Heart left ventricle (tissue), 13 donors: ENCODE data around the gene ARHGAP26.

ENCODE experiments used
- CTCF ChIP-seq, 12 donors: fragments of 200-600 bp; sonication (generic) in 4 of 12; IDR thresholded peaks; one replicate each; pipeline versions ENCODE4 v1.5.0 to v1.8.0; 2018 to 2022; ENCODE audit warnings: antibody characterized with exemption in 12 of 12, mild to moderate bottlenecking in 5 of 12
- POLR2A ChIP-seq, 2 donors: fragments of 450-650 bp; IDR thresholded peaks; one replicate each; pipeline ENCODE4 v1.6.1; 2017; ENCODE audit warnings: antibody characterized with exemption in 2 of 2, mild to moderate bottlenecking in 2 of 2, moderate library complexity in 2 of 2
- donor health status: ischemic (EF 13 %, LVEDD 7.1; RV severe dilation, severe dysfunction).
- donor health status: DM: no; HTN: yes; CAD: no.
- donor health status: DM: no; HTN: no; CAD: no.
- donor health status: ischemic (EF 25% LVEDD 6.9; RV normal size, moderate dysfunction).
- donor health status: ischemic (EF 25% LVEDD 5.7; RV mildly dilated, moderate dysfunction).
- donor health status: ischemic (EF 35%, LVEDD 5.7; RV mildly dilated, moderate dysfunction).
- donor health status: nonischemic (EF 11% LVEDD 7.7; RV severe dilation, severe dysfunction).
- donor health status: DM: yes; HTN: yes; CAD: no.
- donor health status: PGD.
- donor health status: ischemic (EF 29% LVEDD 5.4; RV normal size, mild dysfunction).
- donor health status: nonischemic (EF 23%, LVEDD 6.1; RV moderate dilation, normal function).

GRCh38 chr5:143166661-143167420 lies 396.7 kb downstream of the ARHGAP26 start:
- no peak for TF ChIP-seq CTCF (IDR thresholded peaks at IDR 0.05)
- no peak for TF ChIP-seq POLR2A (IDR thresholded peaks at IDR 0.05)
